Ovary (tissue), 3 donors: ENCODE data around the gene RFC2.

Source experiments
- EP300 ChIP-seq: sonication (generic); formaldehyde crosslinking; IDR thresholded peaks from one replicate; pipeline ENCODE4 v1.6.1; 2017; ENCODE audit warnings: antibody characterized with exemption
- POLR2A ChIP-seq: fragments of 450-650 bp; IDR thresholded peaks from one replicate; pipeline ENCODE4 v1.6.1; 2017; ENCODE audit warnings: antibody characterized with exemption, mild to moderate bottlenecking, moderate library complexity
- TF ChIP-seq, protein P1 (sequence below), 3 donors: fragments of 450-650 bp in 2 of 3; fragments of 200-600 bp in 1 of 3; IDR thresholded peaks; one replicate each; pipeline versions ENCODE4 v1.5.1 to v1.8.0; 2016 to 2022; ENCODE audit warnings: antibody characterized with exemption in 3 of 3, mild to moderate bottlenecking in 1 of 3
- donor health status: DM: no; HTN: no; CAD: no.

DNA sequence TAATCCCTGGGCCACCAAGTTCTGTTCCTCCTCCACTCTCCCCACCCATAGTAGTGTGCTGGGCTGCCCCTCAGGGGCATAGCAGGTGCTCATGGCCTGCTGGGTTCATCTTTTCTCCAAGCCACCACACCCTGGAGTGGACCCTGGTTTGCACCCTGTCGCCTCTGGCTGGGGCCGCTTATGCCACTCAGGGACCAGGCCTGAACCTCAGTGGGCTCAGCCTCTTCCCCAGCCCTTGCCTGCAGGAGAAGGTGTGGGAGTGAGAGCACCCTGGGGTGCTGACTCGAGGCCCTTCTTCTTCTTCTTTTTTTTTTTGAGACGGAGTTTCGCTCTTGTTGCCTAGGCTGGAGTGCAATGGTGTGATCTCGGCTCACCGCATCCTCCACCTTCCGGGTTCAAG lies 45.2 kb upstream of the RFC2 start:
- TF ChIP-seq, protein P1, sequence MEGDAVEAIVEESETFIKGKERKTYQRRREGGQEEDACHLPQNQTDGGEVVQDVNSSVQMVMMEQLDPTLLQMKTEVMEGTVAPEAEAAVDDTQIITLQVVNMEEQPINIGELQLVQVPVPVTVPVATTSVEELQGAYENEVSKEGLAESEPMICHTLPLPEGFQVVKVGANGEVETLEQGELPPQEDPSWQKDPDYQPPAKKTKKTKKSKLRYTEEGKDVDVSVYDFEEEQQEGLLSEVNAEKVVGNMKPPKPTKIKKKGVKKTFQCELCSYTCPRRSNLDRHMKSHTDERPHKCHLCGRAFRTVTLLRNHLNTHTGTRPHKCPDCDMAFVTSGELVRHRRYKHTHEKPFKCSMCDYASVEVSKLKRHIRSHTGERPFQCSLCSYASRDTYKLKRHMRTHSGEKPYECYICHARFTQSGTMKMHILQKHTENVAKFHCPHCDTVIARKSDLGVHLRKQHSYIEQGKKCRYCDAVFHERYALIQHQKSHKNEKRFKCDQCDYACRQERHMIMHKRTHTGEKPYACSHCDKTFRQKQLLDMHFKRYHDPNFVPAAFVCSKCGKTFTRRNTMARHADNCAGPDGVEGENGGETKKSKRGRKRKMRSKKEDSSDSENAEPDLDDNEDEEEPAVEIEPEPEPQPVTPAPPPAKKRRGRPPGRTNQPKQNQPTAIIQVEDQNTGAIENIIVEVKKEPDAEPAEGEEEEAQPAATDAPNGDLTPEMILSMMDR (IDR thresholded peaks at IDR 0.05): no peak
- TF ChIP-seq POLR2A (no peak), EP300 (no peak)
